NCI-H1694 (cell line): ENCODE data around the gene SLC30A3.

Experiments used
- DNase-seq: peaks from one replicate; lab custom pipeline; 2025; lab: John Stamatoyannopoulos, UW

SLC30A3 gene

DNA sequence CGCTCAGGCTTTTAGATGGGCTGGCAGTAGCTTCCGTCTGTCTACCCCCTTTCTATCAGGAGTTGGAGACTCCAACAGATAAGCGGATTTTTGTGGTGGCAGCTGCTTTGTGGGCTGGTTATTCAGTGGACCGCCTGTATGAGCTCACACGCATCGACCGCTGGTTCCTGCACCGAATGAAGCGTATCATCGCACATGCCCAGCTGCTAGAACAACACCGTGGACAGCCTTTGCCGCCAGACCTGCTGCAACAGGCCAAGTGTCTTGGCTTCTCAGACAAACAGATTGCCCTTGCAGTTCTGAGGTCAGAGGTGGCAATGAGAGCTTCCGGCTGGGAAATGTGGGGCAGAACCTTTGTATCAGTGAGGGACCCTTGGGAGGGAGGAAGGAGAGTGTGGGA is 30.9 kb downstream of the SLC30A3 start:
- DNase-seq, result no peak

DNA sequence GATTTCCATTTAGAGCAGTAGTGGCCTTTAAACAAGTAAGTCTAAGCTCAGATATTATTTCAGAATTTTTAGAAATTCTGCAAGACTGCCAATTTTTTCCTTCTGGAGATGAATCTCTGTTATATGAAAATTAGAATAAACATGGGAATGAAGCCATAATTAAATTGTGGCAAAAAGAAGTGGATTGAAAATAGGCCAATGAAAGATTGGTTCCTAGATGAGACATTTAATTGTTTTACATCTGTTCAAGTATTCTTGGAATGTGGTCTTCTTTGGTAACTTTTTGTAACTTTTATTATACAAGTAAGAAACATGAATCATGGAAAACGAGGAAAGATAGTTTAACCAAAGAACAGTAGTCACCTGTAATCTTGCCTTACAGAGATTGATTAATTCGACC is 35.3 kb downstream of the SLC30A3 start:
- DNase-seq, result no peak

- DNase-seq, result no peak
Observed at GRCh38 chr2:27225526-27225925, 37.3 kb downstream of the SLC30A3 start.

- no peak for DNase-seq
Observed at GRCh38 chr2:27223416-27223815, 39.4 kb downstream of the SLC30A3 start.

DNA sequence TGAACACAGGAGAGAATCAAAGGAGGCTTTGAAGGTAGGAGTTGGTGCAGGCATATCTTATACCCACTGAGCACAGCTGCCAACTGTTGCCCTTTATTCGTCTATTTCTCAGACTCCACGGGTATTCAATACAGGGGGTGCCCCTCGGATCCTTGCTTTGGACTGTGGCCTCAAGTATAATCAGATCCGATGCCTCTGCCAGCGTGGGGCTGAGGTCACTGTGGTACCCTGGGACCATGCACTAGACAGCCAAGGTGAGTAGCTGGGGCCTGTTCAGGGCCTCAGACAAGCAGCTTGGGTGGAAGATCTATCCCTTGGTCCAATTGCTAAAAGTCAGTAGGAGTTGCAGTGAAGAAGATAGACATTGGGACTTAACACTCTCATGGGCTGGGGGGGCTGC is 40.4 kb downstream of the SLC30A3 start:
- DNase-seq, result no peak

GRCh38 chr2:27221166-27221565 is 41.7 kb downstream of the SLC30A3 start:
- no peak for DNase-seq

GRCh38 chr2:27220091-27220490 is 42.8 kb downstream of the SLC30A3 start:
- DNase-seq, result no peak

DNA sequence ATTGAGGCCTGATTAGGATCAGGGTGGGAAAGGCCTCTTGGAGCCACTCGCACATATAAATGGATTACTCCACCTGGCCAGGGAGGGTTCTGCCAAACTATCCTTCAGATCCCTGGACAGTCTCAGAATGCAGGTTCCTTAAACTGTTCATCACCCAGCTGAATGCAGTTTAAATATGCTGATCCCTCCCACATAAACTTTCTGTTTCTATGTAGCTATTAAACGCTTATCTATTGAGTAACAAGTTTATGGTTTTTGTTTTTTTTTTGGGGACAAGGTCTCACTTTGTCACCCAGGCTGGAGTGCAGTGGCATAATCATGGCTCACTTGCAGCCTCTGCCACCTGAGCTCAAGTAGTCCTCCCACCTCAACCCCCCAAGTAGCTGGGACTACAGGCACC is 43.8 kb downstream of the SLC30A3 start:
- DNase-seq, result no peak

- no peak for DNase-seq
Observed at GRCh38 chr2:27218614-27219013, 44.2 kb downstream of the SLC30A3 start.

GRCh38 chr2:27217173-27218121 is 45.4 kb downstream of the SLC30A3 start, which contains the start of gene CAD:
Gene CAD, plus strand, starts transcription at chr2:27217369. Its CDS starts 183 bp downstream, at chr2:27217552.
- peak; percentile 81 for DNase-seq

GRCh38 chr2:27216416-27217137 is 46.3 kb downstream of the SLC30A3 start:
- DNase-seq, result no peak

- no peak for DNase-seq
Observed at GRCh38 chr2:27214941-27215340, 47.9 kb downstream of the SLC30A3 start.

GRCh38 chr2:27212626-27213471 is 50.0 kb downstream of the SLC30A3 start:
- DNase-seq, result peak; percentile 8

DNA sequence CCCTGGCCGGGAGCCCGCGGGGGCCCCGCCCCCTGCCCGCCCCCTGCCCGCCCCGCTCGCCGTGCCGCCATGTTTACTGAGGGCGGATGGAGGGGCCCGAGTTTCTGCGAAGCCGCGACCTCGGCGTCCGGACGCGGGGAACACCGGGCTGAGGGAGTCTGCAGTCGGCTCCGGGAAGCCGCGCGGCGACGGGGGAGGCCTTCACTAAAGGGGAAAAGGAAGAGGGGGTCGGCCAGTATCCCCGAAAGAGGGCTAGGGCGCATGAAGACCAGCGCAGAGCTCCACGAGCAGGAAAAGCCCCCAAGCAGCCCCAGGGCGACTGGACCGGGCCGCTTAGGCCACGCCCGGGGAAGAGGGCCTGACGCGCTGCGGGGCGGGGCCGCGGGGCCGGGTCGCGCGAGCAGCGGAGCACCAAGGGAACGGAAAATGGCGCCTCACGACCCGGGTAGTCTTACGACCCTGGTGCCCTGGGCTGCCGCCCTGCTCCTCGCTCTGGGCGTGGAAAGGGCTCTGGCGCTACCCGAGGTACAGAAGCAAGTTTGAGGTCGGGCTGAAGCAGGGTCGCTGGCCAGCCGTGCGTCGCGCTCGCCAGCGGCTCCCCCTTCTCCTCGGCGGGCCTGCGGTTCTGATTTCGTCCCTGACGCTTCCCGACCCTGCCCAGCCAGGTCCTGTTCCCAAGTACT is 50.8 kb downstream of the SLC30A3 start, which contains the start of the genes ATRAID and SLC5A6:
TSS of gene ATRAID (plus strand) at position 99 of the 683 bp plus-strand sequence. CDS start at position 427, 328 bp downstream.
TSS of gene SLC5A6 (minus strand) at position 326 of the 683 bp plus-strand sequence. CDS start 4,618 bp downstream, outside the sequence.
- DNase-seq, result peak; percentile 66

- DNase-seq, result no peak
Observed at GRCh38 chr2:27211241-27211942, 51.5 kb downstream of the SLC30A3 start.

GRCh38 chr2:27209621-27210401 is 53.0 kb downstream of the SLC30A3 start:
- DNase-seq, result no peak

GRCh38 chr2:27208486-27209050 is 54.3 kb downstream of the SLC30A3 start:
- no peak for DNase-seq

DNA sequence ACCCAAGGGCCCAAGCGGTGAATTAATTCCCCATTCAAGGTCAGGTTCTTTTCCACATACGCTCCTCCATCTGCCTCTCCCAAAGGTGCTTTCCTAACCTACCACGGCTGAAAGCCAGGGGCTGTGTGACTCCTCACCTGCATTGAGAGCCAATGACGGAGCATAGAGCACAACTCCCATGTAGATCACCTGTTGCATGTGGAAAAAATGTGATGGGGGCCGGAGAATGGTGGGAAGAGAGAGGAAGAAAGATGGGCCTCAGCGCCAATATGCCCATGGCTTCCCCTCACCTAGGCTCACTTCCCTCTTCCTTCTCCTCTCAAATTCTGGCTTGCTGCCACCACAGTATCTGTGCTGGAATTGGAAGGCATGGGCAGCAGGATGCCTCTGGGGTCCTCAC is 56.5 kb downstream of the SLC30A3 start:
- DNase-seq, result no peak

DNA sequence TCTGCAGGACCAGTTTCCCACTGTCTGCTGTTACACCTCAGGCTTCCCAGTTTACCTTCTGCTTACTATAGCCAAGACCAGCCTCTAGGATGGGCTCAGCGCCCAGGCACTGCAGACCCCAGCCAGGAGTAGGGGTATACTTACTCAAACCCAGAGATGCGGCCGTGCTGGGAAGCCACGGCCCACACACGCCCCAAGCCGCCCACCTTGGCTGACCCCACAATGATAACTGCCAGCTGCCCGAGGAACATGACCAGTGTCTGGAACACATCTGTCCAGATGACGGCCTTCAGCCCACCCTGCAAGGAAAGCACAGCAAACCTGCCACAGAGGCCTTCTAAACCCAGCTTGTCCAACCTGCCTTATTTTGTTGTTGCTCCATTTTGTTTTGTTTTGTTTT is 57.6 kb downstream of the SLC30A3 start:
- no peak for DNase-seq
